HG02798 (cell line): ENCODE measurements around the gene VSIR.

Experiments used
- ATAC-seq: cut with Tn5 transposase; IDR thresholded peaks from one replicate; pipeline ENCODE4 v1.9.1; 2021; ENCODE audit warnings: mild to moderate bottlenecking; ENCODE audit not compliant: unreplicated experiment, poor library complexity

Gene VSIR

DNA sequence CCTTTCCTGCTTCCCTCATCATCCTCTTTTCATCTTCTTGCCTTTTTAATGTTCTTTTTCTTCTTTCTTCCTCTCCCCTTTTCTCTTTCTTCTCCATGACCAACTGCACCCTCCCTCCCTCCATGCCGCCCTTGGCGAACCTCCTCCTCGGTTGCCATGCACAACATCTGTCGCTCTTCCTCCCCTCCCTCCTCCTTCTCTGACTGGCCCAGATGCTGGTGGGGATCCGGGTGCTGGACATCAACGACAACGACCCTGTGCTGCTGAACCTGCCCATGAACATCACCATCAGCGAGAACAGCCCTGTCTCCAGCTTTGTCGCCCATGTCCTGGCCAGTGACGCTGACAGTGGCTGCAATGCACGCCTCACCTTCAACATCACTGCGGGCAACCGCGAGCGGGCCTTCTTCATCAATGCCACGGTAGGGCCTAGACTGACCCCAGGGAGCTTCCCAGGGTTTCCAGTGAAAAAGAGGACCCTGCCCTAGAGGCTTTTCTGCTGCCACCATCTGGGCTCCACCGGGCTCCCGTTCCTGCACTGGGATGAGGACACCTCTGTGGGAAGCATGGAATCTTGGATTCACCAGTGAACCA is 11.5 kb upstream of the VSIR start:
- ATAC-seq = no peak

DNA sequence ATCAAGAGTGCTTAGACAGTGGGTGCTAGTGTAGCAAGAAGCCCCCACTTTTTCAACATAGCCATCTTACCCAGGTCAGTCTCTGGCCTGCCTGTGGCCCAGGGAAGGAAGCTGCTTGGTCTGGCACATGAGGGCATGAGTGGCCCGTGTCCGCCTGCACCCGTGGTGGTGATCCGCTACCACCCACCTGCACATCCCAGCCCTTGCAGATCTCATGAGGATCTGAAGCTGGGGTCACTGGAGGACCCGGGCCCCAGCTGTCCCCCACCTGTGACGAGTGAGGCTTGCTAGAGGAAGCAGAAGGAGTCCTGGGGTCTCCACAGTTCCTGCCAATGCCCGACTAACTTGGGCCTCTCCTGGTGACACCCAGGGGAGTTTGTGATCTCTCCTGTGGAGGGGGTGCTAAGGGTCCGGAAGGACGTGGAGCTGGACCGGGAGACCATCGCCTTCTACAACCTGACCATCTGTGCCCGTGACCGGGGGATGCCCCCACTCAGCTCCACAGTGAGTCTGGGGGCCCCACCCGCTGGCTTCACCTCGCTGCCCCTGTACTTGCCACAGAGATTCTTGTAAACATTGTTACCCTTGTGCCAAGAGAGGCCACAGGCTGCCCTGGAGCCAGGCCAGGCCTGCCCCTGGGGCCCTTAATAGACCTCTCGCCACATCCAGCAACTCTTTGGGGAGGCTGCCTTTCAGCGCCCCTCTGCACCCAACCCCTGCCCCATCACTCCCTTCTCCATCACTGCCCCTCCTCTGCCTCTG is 10.8 kb upstream of the VSIR start:
- no peak for ATAC-seq

DNA sequence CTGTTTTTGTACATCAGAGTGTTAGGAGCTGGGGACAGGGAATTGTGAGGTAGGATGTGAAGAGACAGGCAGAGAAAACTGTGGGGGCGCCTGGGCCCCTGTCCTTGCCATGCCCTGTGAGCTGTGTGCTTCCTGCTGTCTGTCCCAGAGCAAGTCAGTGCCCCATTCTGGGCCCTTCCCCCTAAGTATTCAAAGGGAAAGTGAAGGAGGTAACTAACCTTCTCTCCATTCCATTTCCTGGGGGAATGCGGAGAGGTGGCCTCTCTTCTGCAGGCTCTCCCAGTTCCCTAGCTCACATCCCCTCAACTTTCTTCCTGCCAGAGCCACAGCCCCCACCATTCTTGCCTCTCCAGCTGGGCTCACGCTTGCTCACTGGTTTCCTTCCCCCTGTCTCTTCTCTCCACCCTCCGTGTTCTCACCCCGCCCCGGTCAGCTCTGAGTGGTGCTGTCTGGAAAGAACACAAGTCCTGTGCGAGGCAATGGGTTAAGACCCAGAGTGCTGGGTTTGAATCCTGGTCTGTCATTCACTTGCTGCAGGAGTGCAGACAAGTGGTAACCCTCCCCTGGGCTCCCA is 9.7 kb upstream of the VSIR start:
- ATAC-seq = no peak

DNA sequence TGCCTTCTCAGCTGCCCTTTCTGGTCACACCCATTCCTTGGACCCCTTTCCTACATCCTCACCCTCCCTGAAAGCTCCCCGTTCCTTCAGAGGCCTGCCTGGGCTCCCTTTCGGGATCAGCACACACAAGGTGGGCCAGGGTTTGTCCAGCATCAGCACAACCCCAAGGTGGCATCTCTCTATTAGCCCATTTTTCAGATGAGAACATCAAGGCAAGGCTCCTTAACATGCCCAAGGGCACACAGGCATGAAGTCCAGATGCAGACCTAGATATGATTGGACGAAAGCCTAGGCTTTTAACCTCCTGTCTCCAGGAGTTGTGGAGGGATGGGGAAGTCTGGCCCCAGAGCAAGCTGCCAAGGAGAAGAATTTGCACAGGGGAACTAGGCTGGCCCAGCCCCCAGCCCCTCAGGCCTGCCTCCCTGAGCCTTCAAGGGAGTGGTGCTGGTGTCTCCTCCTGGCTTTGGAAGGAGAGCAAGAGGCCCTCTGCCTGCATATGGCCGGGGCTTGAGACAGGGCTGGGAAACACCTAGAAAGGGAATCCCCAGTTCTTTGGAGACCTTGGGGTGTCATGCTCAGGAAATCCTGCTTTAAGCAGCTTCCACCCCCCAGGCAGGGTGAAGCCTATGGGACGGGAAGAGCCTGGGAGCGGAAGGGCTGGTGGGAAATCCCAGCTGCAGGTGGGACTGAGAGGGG is 9.0 kb upstream of the VSIR start:
- no peak for ATAC-seq

DNA sequence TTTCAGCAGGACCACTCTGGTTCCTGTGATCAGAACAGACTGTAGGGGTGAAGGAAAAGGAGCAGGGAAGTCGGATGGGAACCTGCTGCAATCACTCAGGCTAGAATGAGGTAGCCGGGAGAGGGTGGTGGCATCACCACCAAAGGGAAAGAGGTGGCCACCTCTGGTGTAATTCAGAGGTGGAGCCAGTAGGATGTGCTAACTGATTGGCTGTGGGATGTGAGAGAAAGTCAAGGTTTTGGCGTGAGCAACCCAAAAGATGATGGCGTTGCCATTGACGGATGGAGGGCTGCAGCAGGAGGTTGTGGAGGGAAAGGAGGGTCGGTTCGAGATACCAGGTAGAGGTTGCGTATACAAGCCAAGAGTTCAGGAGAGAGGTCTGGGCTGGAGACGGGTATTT is 7.4 kb upstream of the VSIR start:
- ATAC-seq = no peak

DNA sequence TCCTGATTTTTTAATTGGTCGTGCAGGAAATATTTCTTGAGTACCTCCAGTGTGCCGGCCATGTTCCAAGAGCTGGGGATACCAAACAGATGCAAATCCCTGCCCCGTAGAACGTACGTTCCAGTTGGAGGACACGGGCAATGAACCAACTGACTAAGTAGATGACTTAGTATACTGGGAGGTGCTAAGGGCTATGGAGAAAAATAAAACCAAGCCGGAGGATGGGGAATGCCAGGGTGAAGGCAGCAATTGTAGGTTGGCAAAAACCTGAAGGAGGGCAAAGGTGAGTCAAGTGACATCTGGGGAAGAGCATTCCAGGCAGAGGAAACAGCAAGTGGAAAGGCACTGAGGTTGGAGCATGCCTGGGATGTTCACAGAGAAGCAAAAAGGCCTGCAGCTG is 6.8 kb upstream of the VSIR start:
- ATAC-seq = no peak

DNA sequence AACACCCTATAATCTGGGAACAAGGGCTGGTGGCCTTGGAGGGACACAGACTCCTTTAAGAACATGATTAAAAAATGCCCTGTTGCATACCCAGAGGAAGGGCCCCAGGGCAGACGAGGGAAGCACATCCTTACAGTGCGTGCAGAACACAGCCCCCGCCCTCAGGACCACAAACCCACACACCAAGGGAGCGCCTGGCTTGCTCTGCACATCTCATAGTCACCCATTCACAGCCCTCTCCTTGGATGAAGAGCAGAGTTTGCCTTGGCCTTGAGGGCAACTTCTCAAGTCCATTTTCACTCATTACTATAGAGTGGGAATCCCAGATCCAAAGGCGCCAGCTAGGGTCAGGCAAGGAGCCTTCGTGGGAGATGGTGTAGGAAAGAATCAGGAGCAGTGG is 6.3 kb upstream of the VSIR start:
- ATAC-seq = no peak

DNA sequence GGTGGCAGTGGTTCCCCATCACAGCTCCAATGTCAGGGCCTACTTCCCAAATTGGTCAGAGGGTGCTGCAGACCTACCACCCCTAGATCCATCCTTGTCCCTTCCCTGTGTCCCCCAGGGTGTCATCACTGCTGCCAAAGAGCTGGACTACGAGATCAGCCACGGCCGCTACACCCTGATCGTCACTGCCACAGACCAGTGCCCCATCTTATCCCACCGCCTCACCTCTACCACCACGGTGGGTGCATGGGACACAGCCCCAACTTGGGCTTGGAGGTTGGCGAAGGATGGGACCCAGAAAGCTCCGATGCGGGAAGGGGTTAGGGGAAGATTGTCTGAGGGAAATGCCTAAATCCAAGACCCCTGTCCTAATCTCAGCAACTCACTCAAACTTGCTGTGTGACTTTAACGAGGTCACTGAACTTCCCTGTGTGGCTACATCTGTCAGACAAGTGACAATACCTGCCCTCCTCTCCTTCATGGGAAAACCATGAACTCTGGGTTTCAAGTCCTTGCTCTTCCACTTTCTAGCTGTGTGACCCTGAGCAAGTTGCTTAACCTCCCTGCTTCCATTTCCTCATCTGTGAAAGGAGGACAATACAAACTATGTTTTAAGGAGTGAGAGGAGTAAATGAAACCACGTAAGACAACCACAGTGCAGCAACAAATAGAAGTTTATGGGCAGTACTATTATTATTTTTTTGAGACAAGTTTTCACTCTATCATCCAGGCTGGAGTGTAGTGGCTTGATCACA is 4.9 kb upstream of the VSIR start:
- ATAC-seq = no peak

DNA sequence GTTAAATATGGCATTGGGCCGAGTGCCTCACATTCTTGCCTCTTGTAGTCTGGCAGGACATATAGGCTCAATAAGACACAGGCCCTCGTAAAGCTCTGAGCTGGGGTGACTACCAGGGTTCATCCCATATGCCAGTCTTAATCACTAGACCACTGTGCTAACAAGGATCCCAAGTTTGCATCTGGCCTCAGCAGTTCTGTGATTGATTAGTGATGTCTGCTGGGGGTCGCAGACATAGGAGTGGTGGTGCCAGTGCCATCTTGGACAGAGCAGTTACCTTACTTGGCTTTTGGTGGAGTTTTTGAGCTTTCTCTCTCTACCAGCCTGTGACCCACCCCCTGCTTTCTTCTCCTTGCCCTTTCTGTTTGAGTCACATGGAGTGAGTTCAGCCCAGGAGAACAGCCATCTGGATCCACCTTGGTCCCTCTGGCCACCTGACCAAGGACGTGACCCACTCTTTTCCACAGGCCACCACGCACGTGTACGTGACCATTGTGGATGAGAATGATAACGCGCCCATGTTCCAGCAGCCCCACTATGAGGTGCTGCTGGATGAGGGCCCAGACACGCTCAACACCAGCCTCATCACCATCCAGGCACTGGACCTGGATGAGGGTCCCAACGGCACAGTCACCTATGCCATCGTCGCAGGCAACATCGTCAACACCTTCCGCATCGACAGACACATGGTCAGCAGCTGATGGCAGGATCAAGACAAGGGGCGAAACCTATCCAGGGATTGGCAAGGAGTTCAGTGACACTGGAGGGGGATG is 4.1 kb upstream of the VSIR start:
- no peak for ATAC-seq

DNA sequence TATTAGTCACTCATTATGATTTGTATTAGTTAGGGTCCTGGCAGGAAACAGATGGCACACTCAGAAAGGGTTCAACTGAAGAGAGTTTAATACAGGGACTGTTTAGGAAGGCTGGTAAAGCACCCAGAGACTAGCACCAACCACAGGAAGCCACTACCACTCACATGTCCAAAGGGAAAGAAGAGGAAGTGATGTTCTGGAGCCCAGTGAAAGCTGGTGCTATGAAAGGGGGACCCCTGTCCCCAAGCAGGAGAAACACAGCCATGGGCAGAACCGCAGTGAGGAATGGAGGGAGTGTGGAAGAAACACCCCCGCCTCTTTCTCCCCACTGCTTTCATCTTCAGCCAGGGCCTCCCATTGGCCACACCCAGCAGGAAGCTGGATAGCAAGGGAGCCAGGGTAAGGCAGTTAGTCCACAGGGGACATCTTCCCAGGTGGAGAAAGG is 3.2 kb upstream of the VSIR start:
- ATAC-seq = no peak

DNA sequence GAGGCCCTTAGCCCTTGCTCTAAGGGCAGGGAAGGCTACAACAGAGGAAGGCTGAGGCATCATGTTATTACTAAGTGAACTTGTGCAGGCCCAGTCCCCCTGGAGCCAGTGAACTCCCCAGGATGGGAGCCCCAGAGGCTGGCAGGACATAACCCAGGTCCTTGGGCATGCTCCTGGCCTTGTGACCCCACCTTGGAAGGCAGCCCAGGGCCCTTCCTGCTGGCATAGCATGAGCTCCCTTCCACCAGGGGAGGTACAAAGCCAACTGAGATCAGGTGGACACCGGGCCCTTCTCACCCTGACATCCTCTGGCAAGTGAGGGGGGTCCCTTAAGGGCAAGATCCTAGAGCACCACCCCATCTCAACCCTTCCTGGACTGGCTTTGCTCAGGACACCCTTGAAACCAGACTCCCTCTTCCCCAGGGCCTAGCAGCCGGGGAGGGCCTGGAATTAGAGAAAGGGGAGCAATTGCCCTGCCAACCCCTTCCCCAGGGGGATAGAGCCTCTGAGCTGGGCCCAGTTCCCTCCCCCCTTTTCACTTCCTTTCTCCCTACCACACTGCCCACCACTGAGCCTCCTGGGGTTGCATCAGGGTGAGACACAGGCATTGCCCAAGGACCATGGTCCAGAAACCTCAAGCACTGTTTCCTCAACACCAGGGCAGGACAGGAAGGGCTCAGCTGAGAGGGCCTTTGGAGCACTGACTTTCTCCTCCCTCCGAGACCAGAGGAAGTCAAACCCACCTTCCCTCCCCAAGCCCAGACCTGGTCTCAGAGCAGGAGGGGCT is 1.8 kb upstream of the VSIR start:
- ATAC-seq = no peak

DNA sequence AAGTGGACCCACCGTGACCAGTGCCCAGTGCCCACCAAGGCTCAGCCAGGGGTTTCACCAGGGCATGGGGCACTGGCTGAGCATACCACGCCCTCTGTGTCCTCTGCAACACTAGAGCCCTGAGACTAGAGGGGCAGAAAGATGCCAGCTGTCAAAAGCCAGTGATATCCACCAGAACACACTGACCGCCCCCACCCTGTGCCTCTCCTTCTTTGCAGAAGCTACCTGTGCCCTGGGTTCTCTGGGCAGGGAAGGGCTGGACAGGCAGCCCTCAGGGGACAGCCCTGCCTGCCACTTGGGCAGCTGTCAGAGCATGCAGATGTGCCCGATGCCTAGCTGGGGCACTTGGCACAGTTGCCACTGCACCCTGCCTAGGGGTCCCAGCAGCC is 494 bp downstream of the VSIR start:
- ATAC-seq = no peak

DNA sequence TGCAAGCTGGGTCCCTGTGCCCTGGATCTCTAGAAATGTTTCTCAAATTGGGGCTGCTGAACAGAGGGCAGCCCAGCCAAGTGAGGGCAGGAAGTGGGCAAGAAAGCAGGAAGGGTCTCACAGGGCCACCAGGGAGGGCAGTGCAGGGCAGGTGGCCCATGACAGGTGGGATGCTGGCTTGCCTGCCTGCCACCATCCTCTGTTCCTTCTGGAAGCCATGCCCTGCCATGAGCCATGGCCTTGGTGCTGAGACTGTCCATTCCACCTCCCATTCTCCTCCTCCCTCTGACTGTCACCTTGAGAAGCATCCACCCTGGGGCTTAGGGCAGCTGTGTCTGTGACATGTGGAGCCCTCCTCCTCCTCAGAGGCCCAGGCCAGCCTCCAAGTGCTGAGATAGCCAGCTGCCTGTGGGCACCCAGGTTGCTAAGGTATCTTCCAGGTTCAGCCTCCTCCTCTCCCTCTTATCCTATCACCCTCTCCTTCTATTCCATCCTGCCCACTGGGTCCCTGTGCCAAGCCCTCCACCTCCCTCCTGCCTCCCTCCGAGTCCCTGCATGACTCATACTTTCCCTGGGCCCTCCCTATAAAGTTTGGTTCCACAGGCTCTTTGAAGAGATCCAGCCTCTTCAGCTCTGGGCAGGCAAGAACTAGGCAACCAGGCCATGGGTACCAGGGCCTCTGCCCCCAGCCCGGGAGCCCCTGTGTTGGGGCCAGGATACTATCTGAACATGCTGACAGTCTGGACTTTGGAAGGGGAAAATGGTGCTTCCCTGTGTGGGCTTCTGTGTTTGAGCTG is 1.3 kb downstream of the VSIR start:
- ATAC-seq = no peak

DNA sequence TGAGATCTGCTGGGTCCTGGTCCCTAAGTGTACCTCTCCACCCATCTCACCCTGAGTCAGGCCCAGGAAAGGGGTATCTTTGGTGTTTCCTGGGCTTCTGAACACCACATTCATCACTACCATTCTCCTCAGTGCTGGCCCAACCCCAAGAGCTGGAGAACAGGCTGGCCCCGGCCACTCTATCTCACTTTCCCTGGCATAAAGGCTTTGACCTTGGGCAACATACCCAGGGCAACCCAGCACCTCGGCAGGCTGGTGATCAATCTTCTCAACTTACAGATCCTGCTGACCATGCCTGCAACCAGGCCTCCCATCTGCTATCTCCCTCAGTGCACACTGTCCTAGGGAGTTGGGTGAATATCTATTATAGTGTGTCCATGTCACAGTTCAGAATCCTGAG is 2.1 kb downstream of the VSIR start:
- no peak for ATAC-seq

DNA sequence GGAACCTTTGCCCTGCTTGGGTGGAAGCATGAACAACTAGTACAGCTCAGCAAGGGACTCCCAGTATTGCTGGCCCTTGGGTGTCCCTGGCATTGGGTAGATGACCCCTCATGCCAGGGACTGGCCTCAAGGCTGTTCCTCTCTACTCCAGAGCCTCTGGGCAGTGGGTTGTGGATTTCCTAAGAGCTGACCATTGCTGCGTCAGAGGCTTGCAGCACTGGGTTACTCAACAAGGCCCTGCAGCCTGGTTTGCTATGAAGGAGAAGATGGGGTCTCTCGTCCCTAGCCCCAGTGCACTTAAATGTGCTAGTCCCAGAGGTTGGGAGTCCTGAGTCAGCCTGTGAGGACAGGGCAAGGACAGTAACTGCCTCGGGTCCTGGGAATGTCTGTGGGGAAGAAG is 2.5 kb downstream of the VSIR start:
- ATAC-seq = no peak

DNA sequence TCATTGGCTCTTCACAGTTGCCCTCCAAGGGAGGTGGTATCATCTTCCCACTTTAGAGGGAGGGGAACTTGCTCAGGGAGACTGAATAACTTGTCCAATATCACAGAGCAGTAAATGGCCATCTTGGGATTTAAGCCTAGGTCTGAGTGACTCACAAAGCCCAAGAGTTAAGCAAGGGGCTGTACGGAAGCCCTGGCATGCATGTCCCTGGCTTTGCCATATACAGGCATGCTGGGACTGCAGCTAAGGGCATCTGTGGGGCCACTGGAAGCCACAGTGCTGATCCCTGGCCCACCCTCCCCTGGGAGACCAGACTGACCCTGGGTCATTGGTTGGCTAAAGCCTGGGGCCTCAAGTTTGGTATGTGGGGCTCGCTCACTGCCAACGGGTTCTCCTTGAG is 3.1 kb downstream of the VSIR start:
- ATAC-seq = no peak

DNA sequence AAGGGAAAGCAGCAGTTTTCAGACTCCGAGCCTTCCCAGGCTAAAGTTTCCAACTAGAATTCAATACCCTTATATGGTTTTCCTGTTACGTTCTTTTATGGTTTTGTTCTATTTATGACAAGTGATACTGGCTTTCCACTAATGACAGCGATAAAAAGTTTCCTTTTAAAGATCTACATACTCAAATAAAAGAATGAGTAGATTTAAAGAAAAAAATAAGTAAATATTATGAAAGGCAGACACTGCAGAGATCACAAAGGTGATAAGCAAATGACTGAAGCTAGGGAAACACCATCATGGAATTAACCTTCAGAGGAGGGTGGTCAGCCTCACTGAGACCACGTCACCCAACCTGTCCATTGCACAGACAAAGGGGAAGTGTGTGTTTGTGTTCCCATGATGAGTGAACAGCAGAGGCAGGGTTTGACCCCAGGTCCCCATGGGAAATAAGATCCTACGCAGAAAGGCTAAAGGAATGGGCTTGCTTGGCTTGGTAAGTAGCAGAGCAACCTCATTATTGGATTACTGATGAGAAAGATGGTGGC is 4.0 kb downstream of the VSIR start:
- ATAC-seq = peak; percentile 23

DNA sequence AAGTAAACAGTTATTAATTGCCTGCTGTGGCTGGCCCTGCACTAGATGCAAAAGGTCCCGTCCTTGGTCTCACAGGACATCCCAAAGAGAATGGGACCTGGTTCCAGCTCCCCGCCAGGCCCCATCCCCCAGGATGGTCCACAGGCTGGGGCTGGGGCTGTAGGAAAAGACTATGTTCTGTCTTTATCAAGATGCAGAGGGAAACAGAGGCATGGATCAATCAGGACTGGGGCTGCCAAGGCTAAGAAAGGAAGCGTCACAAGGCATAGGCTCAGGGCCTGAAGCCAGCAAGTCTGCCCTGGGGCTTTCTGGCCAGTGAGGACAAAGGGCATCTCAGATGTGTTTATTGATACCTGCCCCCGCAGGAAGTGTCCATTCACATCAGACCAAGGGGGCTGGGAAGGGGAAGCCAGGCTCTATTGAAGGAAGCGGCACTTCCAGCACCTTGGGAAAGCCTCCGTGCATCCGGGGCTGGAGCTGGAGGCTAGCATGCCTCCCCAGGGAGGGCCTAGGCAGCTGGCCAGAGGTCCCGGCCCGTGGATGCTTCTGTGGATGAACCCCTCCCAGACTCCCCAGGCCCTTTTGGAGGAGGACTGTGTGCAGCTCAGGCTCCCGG is 5.8 kb downstream of the VSIR start:
- ATAC-seq = no peak
